GM23338 (cell line): ENCODE results near the gene TP73. TPM values are rescaled to one million over a fixed set of nuclear protein-coding genes. Genes with fewer than 3 reads are reported as not detected.

Experiments used
- ATAC-seq: fragments of 200-7000 bp; cut with Tn5 transposase; 3 replicates; pipeline ENCODE4 v1.9.1; 2020
- DNase-seq: peaks from one replicate; pipeline ENCODE4 v3.0.0-alpha.2; 2015; ENCODE audit warnings: low spot score
- H2AFZ ChIP-seq: fragments of 200-600 bp; sonication (generic); 2 replicates; pipeline ENCODE4 v1.8.0; 2016; ENCODE audit warnings: antibody characterized with exemption, mild to moderate bottlenecking, moderate library complexity
- H3F3A ChIP-seq: fragments of 200-600 bp; sonication (generic); replicated peaks from 2 replicates; pipeline ENCODE4 v1.8.0; 2017; ENCODE audit warnings: antibody characterized with exemption, mixed run types, low read depth
- H3K27ac ChIP-seq: fragments of 200-600 bp; sonication (generic); 2 replicates; pipeline ENCODE4 v1.6.1; 2016; ENCODE audit warnings: low read depth
- H3K27me3 ChIP-seq: fragments of 200-600 bp; sonication (generic); 2 replicates; pipeline ENCODE4 v1.8.0; 2016; ENCODE audit warnings: mild to moderate bottlenecking, mixed run types, moderate library complexity; ENCODE audit not compliant: insufficient read depth
- H3K36me3 ChIP-seq: fragments of 200-600 bp; sonication (generic); 2 replicates; pipeline ENCODE4 v1.8.0; 2016; ENCODE audit warnings: mild to moderate bottlenecking; ENCODE audit not compliant: insufficient read depth
- H3K4me1 ChIP-seq: fragments of 200-600 bp; sonication (generic); 2 replicates; pipeline ENCODE4 v1.8.0; 2016; ENCODE audit warnings: mild to moderate bottlenecking, moderate library complexity; ENCODE audit not compliant: insufficient read depth
- H3K4me2 ChIP-seq: fragments of 200-600 bp; sonication (generic); 2 replicates; pipeline ENCODE4 v1.7.1; 2017; ENCODE audit warnings: mixed run types
- H3K4me3 ChIP-seq: fragments of 200-600 bp; sonication (generic); 2 replicates; pipeline ENCODE4 v1.6.1; 2016; ENCODE audit warnings: mixed run types
- H3K79me2 ChIP-seq: fragments of 200-600 bp; sonication (generic); replicated peaks from 2 replicates; pipeline ENCODE4 v1.8.0; 2017; ENCODE audit warnings: mild to moderate bottlenecking; ENCODE audit not compliant: insufficient read depth
- H3K9me2 ChIP-seq: fragments of 200-600 bp; sonication (generic); 2 replicates; pipeline ENCODE4 v1.8.0; 2017; ENCODE audit not compliant: insufficient read depth
- H4K20me1 ChIP-seq: fragments of 200-600 bp; sonication (generic); replicated peaks from 2 replicates; pipeline ENCODE4 v1.8.0; 2017; ENCODE audit warnings: mild to moderate bottlenecking; ENCODE audit not compliant: insufficient read depth
- H3K27ac Mint-ChIP-seq: 2 replicates; pipeline ENCODE4 v1.8.0; 2020; ENCODE audit warnings: inconsistent platforms, mild to moderate bottlenecking, moderate library complexity, mixed read lengths
- H3K27me3 Mint-ChIP-seq: 3 replicates; pipeline ENCODE4 v1.8.0; 2022; ENCODE audit warnings: low read depth, mild to moderate bottlenecking, moderate library complexity, mixed read lengths, inconsistent platforms; ENCODE audit not compliant: insufficient read depth, poor library complexity
- H3K36me3 Mint-ChIP-seq: 3 replicates; pipeline ENCODE4 v1.8.0; 2021; ENCODE audit warnings: low read depth, mild to moderate bottlenecking, inconsistent platforms, moderate library complexity, mixed read lengths
- H3K4me1 Mint-ChIP-seq: 3 replicates; pipeline ENCODE4 v1.8.0; 2020; ENCODE audit warnings: mild to moderate bottlenecking, inconsistent platforms, mixed read lengths
- H3K4me3 Mint-ChIP-seq: 3 replicates; pipeline ENCODE4 v1.8.0; 2021; ENCODE audit warnings: moderate library complexity, mild to moderate bottlenecking, inconsistent platforms, mixed read lengths
- H3K9me3 Mint-ChIP-seq: 3 replicates; pipeline ENCODE4 v1.8.0; 2020; ENCODE audit warnings: moderate library complexity, mild to moderate bottlenecking, inconsistent platforms, mixed read lengths
- CREB1 ChIP-seq: fragments of 250-450 bp; sonication (Bioruptor Pico); IDR thresholded peaks from 2 replicates; pipeline ENCODE4 v1.5.0; 2020; ENCODE audit warnings: low read depth, mild to moderate bottlenecking, moderate library complexity
- EZH2 ChIP-seq: fragments of 200-600 bp; sonication (generic); IDR thresholded peaks from one replicate; pipeline ENCODE4 v1.8.0; 2017; ENCODE audit warnings: antibody characterized with exemption, mild to moderate bottlenecking, low read depth; ENCODE audit not compliant: unreplicated experiment
- JUNB ChIP-seq: IDR thresholded peaks from one replicate; pipeline ENCODE4 v1.6.1; 2016; ENCODE audit warnings: antibody characterized with exemption; ENCODE audit not compliant: unreplicated experiment
- POLR2AphosphoS5 ChIP-seq: IDR thresholded peaks from 2 replicates; pipeline ENCODE4 v1.6.1; 2016; ENCODE audit warnings: antibody characterized with exemption, low read depth
- STAT1 ChIP-seq: IDR thresholded peaks from one replicate; pipeline ENCODE4 v1.6.1; 2016; ENCODE audit warnings: antibody characterized with exemption; ENCODE audit not compliant: unreplicated experiment
- ZNF331 ChIP-seq: fragments of 250-450 bp; sonication (Bioruptor Pico); IDR thresholded peaks from 2 replicates; pipeline ENCODE4 v1.5.0; 2020; ENCODE audit warnings: low read depth, mild to moderate bottlenecking, moderate library complexity
- polyA plus RNA-seq: library from polyadenylated mRNA; unstranded; fragments of >200 nt; fragmentation: Nextera tagmentation; extraction: Ambion mirVana; gene quantifications from 2 replicates; pipeline ENCODE4 v1.2.1, GENCODE V29; 2016
- total RNA-seq: library from RNA; depleted of rRNA; stranded (reverse); fragments of >200 nt; shearing (Covaris generic); gene quantifications from 2 replicates; pipeline ENCODE4 v1.2.3, GENCODE V29; 2014
- TF ChIP-seq, protein P1 (sequence below): fragments of 250-450 bp; sonication (Bioruptor Pico); IDR thresholded peaks from 2 replicates; pipeline ENCODE4 v1.5.0; 2020; ENCODE audit warnings: mild to moderate bottlenecking, moderate library complexity
- TF ChIP-seq, protein P2 (sequence below): IDR thresholded peaks from 2 replicates; pipeline ENCODE4 v1.6.1; 2016; ENCODE audit warnings: antibody characterized with exemption
- TF ChIP-seq, protein P3 (sequence below), 2 experiments: fragments of 200-600 bp in 1 of 2; sonication (generic) in 1 of 2; conservative IDR thresholded peaks; 2 replicates each; pipeline versions ENCODE4 v1.5.1 to v1.6.1; 2016 to 2017; ENCODE audit warnings: antibody characterized with exemption in 2 of 2, low read depth in 2 of 2, mild to moderate bottlenecking in 2 of 2, moderate library complexity in 1 of 2

Gene TP73
- total and polyA plus RNA-seq, 2 experiments from 2014 or later, result 1.4 to 3.4 TPM

DNA sequence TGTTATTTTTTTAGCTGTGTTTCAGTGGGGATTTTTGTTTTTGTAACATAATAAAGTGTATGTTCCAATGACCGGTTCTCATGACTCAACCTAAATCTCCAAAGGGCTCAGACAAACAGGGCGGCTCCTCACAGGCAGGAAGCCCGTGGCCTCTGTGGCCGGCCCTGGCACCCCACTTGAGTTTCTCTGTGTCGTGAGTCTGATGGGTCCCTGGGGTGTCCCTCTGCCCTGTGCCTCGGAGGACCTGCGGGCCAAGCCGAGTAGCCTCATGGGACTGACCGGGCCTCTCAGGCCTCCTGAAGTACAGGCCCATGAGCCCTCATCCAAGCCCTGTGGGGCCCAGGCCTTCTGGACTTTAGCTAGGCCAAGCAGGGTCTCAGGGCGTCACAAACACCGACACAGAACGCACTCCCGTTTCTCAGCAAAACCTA is 83.8 kb downstream of the TP73 start:
- H3K4me1 Mint-ChIP-seq, result peaks cover 12% of the 10 kb centered on the region
- H4K20me1 ChIP-seq, result peaks cover 9% of the 10 kb centered on the region; the same call in 1 of the 2 replicates
- TF ChIP-seq EZH2 (no peak), ZNF331 (CRISPR knock-in tag) (no peak)
- H3K27ac ChIP-seq, result no peak overlapping the region
- H3K4me3 Mint-ChIP-seq, result no peak overlapping the region
- H3F3A ChIP-seq, result 0 out of 2 replicates have a peak, but pooled peaks cover 6% of the 10 kb centered on the region
- no peaks in the 10 kb centered on the region for H3K9me2 ChIP-seq
- no peak overlapping the region for H3K27ac Mint-ChIP-seq
- no peak overlapping the region for H3K4me2 ChIP-seq
- H2AFZ ChIP-seq, result no peak overlapping the region
- H3K27me3 Mint-ChIP-seq, result peaks cover 6% of the 10 kb centered on the region
- ATAC-seq (no peak), DNase-seq (no peak)
- H3K79me2 ChIP-seq, result no peaks in the 10 kb centered on the region
- H3K4me3 ChIP-seq, result no peak overlapping the region
- H3K36me3 ChIP-seq, result peaks cover 8% of the 10 kb centered on the region; the same call in 1 of the 2 replicates
- no peaks in the 10 kb centered on the region for H3K27me3 ChIP-seq
- no peaks in the 10 kb centered on the region for H3K9me3 Mint-ChIP-seq
- H3K36me3 Mint-ChIP-seq, result peaks cover 24% of the 10 kb centered on the region; the same call in 2 of the 3 replicates
- peaks cover 12% of the 10 kb centered on the region; the same call in 1 of the 2 replicates for H3K4me1 ChIP-seq

DNA sequence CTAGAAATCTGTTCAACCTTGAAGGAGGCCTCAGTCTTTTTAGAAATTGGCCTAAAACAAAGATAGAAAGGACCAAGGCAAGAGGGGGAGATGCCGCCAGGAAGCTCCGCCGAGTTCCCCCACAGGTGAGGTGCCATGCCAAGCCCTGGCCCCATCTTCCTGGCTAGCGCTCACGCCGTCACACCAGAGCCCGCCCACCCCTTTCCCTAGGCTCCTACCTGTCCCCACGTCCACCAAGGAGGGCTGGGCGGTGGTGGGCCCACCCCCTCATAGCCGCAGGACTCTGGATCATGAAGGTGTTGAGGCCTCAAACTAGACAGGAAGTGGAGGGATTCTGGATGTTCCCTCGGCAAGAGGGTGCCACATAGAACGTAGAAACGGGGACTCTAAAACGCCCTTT is 84.4 kb downstream of the TP73 start:
- Histone ChIP-seq H3K36me3 (peaks cover 8% of the 10 kb centered on the region; the same call in 1 of the 2 replicates), H3K4me1 (peaks cover 12% of the 10 kb centered on the region; the same call in 1 of the 2 replicates), H3K79me2 (no peaks in the 10 kb centered on the region), H4K20me1 (peaks cover 9% of the 10 kb centered on the region; the same call in 1 of the 2 replicates), H3K4me2 (no peak overlapping the region), H3K27ac (no peak overlapping the region), H3K4me3 (no peak overlapping the region), H3K9me2 (no peaks in the 10 kb centered on the region), H3K27me3 (no peaks in the 10 kb centered on the region), H2AFZ (no peak overlapping the region), H3F3A (0 out of 2 replicates have a peak, but pooled peaks cover 4% of the 10 kb centered on the region)
- peaks cover 30% of the 10 kb centered on the region for H3K36me3 Mint-ChIP-seq
- H3K4me3 Mint-ChIP-seq, result no peak overlapping the region
- no peak for DNase-seq
- peaks cover 6% of the 10 kb centered on the region for H3K27me3 Mint-ChIP-seq
- ATAC-seq, result no peak
- H3K27ac Mint-ChIP-seq, result no peak overlapping the region
- H3K4me1 Mint-ChIP-seq, result peaks cover 12% of the 10 kb centered on the region
- H3K9me3 Mint-ChIP-seq, result no peaks in the 10 kb centered on the region
- TF ChIP-seq, protein P1, sequence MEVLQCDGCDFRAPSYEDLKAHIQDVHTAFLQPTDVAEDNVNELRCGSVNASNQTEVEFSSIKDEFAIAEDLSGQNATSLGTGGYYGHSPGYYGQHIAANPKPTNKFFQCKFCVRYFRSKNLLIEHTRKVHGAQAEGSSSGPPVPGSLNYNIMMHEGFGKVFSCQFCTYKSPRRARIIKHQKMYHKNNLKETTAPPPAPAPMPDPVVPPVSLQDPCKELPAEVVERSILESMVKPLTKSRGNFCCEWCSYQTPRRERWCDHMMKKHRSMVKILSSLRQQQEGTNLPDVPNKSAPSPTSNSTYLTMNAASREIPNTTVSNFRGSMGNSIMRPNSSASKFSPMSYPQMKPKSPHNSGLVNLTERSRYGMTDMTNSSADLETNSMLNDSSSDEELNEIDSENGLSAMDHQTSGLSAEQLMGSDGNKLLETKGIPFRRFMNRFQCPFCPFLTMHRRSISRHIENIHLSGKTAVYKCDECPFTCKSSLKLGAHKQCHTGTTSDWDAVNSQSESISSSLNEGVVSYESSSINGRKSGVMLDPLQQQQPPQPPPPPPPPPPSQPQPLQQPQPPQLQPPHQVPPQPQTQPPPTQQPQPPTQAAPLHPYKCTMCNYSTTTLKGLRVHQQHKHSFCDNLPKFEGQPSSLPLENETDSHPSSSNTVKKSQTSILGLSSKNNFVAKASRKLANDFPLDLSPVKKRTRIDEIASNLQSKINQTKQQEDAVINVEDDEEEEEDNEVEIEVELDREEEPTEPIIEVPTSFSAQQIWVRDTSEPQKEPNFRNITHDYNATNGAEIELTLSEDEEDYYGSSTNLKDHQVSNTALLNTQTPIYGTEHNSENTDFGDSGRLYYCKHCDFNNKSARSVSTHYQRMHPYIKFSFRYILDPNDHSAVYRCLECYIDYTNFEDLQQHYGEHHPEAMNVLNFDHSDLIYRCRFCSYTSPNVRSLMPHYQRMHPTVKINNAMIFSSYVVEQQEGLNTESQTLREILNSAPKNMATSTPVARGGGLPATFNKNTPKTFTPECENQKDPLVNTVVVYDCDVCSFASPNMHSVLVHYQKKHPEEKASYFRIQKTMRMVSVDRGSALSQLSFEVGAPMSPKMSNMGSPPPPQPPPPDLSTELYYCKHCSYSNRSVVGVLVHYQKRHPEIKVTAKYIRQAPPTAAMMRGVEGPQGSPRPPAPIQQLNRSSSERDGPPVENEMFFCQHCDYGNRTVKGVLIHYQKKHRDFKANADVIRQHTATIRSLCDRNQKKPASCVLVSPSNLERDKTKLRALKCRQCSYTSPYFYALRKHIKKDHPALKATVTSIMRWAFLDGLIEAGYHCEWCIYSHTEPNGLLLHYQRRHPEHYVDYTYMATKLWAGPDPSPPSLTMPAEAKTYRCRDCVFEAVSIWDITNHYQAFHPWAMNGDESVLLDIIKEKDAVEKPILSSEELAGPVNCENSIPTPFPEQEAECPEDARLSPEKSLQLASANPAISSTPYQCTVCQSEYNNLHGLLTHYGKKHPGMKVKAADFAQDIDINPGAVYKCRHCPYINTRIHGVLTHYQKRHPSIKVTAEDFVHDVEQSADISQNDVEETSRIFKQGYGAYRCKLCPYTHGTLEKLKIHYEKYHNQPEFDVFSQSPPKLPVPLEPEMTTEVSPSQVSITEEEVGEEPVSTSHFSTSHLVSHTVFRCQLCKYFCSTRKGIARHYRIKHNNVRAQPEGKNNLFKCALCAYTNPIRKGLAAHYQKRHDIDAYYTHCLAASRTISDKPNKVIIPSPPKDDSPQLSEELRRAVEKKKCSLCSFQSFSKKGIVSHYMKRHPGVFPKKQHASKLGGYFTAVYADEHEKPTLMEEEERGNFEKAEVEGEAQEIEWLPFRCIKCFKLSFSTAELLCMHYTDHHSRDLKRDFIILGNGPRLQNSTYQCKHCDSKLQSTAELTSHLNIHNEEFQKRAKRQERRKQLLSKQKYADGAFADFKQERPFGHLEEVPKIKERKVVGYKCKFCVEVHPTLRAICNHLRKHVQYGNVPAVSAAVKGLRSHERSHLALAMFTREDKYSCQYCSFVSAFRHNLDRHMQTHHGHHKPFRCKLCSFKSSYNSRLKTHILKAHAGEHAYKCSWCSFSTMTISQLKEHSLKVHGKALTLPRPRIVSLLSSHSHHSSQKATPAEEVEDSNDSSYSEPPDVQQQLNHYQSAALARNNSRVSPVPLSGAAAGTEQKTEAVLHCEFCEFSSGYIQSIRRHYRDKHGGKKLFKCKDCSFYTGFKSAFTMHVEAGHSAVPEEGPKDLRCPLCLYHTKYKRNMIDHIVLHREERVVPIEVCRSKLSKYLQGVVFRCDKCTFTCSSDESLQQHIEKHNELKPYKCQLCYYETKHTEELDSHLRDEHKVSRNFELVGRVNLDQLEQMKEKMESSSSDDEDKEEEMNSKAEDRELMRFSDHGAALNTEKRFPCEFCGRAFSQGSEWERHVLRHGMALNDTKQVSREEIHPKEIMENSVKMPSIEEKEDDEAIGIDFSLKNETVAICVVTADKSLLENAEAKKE, result no peak
- TF ChIP-seq, protein P2, sequence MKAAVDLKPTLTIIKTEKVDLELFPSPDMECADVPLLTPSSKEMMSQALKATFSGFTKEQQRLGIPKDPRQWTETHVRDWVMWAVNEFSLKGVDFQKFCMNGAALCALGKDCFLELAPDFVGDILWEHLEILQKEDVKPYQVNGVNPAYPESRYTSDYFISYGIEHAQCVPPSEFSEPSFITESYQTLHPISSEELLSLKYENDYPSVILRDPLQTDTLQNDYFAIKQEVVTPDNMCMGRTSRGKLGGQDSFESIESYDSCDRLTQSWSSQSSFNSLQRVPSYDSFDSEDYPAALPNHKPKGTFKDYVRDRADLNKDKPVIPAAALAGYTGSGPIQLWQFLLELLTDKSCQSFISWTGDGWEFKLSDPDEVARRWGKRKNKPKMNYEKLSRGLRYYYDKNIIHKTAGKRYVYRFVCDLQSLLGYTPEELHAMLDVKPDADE, result no peak
- TF ChIP-seq CREB1 (CRISPR knock-in tag) (no peak), JUNB (no peak), STAT1 (no peak), POLR2AphosphoS5 (no peak), ZNF331 (CRISPR knock-in tag) (no peak)
- TF ChIP-seq, protein P3, sequence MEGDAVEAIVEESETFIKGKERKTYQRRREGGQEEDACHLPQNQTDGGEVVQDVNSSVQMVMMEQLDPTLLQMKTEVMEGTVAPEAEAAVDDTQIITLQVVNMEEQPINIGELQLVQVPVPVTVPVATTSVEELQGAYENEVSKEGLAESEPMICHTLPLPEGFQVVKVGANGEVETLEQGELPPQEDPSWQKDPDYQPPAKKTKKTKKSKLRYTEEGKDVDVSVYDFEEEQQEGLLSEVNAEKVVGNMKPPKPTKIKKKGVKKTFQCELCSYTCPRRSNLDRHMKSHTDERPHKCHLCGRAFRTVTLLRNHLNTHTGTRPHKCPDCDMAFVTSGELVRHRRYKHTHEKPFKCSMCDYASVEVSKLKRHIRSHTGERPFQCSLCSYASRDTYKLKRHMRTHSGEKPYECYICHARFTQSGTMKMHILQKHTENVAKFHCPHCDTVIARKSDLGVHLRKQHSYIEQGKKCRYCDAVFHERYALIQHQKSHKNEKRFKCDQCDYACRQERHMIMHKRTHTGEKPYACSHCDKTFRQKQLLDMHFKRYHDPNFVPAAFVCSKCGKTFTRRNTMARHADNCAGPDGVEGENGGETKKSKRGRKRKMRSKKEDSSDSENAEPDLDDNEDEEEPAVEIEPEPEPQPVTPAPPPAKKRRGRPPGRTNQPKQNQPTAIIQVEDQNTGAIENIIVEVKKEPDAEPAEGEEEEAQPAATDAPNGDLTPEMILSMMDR (conservative IDR thresholded peaks at IDR 0.05; ENCODE audit: low read depth in 2 of 2), result no peak
